ENCODE results near the gene HHAT. TPM values are rescaled to one million over a fixed set of nuclear protein-coding genes. Genes with fewer than 3 reads are reported as not detected.

Gene HHAT
- total and polyA plus RNA-seq, 4 donors, result 1.9 to 3.9 (median 2.6) TPM

GRCh38 chr1:210541680-210542358, 213.1 kb downstream of the HHAT start:
- no peak overlapping the region for H3K27ac ChIP-seq (ENCODE audit: low read depth in 1 of 2, low read length in 2 of 2)
- H3K4me1 ChIP-seq (ENCODE audit: control insufficient read depth in 1 of 2, insufficient read depth in 2 of 2, low read length in 2 of 2), result no peaks in the 10 kb centered on the region
- no peak overlapping the region for H3K4me3 ChIP-seq (ENCODE audit: low read length in 2 of 2)
- no peaks in the 10 kb centered on the region for H3K36me3 ChIP-seq (ENCODE audit: control insufficient read depth in 1 of 2, insufficient read depth in 2 of 2, low read length in 1 of 2)
- ATAC-seq (ENCODE audit: low FRiP score) (no peak), DNase-seq (no peak)
- intact Hi-C loops (cut with DNase I), result no loop called here
- WGBS, 2 donors, result 64 to 67% methylated on average over 6 of the region's 6 CpGs
- H3K27me3 ChIP-seq (ENCODE audit: control insufficient read depth in 1 of 2, insufficient read depth in 2 of 2, low read length in 1 of 2), result no peaks in the 10 kb centered on the region
- no peaks in the 10 kb centered on the region for H3K9me3 ChIP-seq (ENCODE audit: control insufficient read depth, low read length)

- Histone ChIP-seq H3K27me3 (ENCODE audit: control insufficient read depth in 1 of 2, insufficient read depth in 2 of 2, low read length in 1 of 2) (no peaks in the 10 kb centered on the region), H3K4me1 (ENCODE audit: control insufficient read depth in 1 of 2, insufficient read depth in 2 of 2, low read length in 2 of 2) (peaks cover 0 to 2% of the 10 kb centered on the region in 2 donors), H3K36me3 (ENCODE audit: control insufficient read depth in 1 of 2, insufficient read depth in 2 of 2, low read length in 1 of 2) (no peaks in the 10 kb centered on the region), H3K4me3 (ENCODE audit: low read length in 2 of 2) (no peak overlapping the region), H3K27ac (ENCODE audit: low read depth in 1 of 2, low read length in 2 of 2) (no peak overlapping the region), H3K9me3 (ENCODE audit: control insufficient read depth, low read length) (no peaks in the 10 kb centered on the region)
- DNase-seq (no peak), ATAC-seq (ENCODE audit: low FRiP score) (no peak)
- intact Hi-C loops (cut with DNase I), result no loop called here
- 90 to 93% methylated on average over 5 of the region's 5 CpGs for WGBS, 2 donors
Measured at GRCh38 chr1:210551899-210552298, 223.2 kb downstream of the HHAT start.

DNA sequence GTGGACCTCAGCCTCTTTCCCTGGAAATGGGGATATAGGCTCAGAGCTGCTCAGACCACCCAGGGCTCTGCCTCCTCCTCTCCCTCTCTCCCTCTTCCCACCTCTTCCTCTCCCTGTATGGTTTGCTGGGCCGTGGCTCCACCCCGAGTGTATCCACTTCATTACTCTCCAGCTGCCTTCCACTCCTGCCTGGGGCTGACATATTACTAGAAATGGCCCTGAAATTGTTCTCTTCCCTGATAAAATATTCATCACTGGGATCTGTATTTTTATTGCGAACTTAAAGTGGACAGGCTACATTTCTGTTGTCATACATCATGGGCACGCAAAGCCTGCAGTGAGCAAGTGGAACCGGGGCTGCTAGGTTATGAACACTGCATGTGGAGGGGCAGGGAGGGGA, 225.0 kb downstream of the HHAT start:
- ATAC-seq (ENCODE audit: low FRiP score), result no peak
- Histone ChIP-seq H3K4me1 (ENCODE audit: control insufficient read depth in 1 of 2, insufficient read depth in 2 of 2, low read length in 2 of 2) (peaks cover 2 to 3% of the 10 kb centered on the region in 2 donors), H3K36me3 (ENCODE audit: control insufficient read depth in 1 of 2, insufficient read depth in 2 of 2, low read length in 1 of 2) (no peaks in the 10 kb centered on the region), H3K4me3 (ENCODE audit: low read length in 2 of 2) (no peak overlapping the region), H3K9me3 (ENCODE audit: control insufficient read depth, low read length) (no peaks in the 10 kb centered on the region), H3K27ac (ENCODE audit: low read depth in 1 of 2, low read length in 2 of 2) (no peak overlapping the region), H3K27me3 (ENCODE audit: control insufficient read depth in 1 of 2, insufficient read depth in 2 of 2, low read length in 1 of 2) (no peaks in the 10 kb centered on the region)
- intact Hi-C loops (cut with DNase I), result no loop called here
- 60 to 62% methylated on average over 5 of the region's 5 CpGs for WGBS, 2 donors
- DNase-seq, result no peak

GRCh38 chr1:210554382-210554781, 225.7 kb downstream of the HHAT start:
- Histone ChIP-seq H3K27ac (ENCODE audit: low read depth in 1 of 2, low read length in 2 of 2) (no peak overlapping the region), H3K27me3 (ENCODE audit: control insufficient read depth in 1 of 2, insufficient read depth in 2 of 2, low read length in 1 of 2) (no peaks in the 10 kb centered on the region), H3K4me3 (ENCODE audit: low read length in 2 of 2) (no peak overlapping the region), H3K9me3 (ENCODE audit: control insufficient read depth, low read length) (no peaks in the 10 kb centered on the region), H3K4me1 (ENCODE audit: control insufficient read depth in 1 of 2, insufficient read depth in 2 of 2, low read length in 2 of 2) (peaks cover 0 to 3% of the 10 kb centered on the region in 2 donors), H3K36me3 (ENCODE audit: control insufficient read depth in 1 of 2, insufficient read depth in 2 of 2, low read length in 1 of 2) (no peaks in the 10 kb centered on the region)
- no peak for DNase-seq
- WGBS, 2 donors, result 93 to 96% methylated on average over 5 of the region's 5 CpGs
- intact Hi-C loops (cut with DNase I), result no loop called here
- ATAC-seq (ENCODE audit: low FRiP score), result no peak

GRCh38 chr1:210556475-210556874, 227.8 kb downstream of the HHAT start:
- no peak overlapping the region for H3K4me3 ChIP-seq (ENCODE audit: low read length in 2 of 2)
- H3K27ac ChIP-seq (ENCODE audit: low read depth in 1 of 2, low read length in 2 of 2), result no peak overlapping the region
- intact Hi-C loops (cut with DNase I), result no loop called here
- peaks cover 0 to 3% of the 10 kb centered on the region in 2 donors for H3K4me1 ChIP-seq (ENCODE audit: control insufficient read depth in 1 of 2, insufficient read depth in 2 of 2, low read length in 2 of 2)
- 91 to 94% methylated on average over 1 of the region's 1 CpG for WGBS, 2 donors
- DNase-seq (no peak), ATAC-seq (ENCODE audit: low FRiP score) (no peak)
- H3K36me3 ChIP-seq (ENCODE audit: control insufficient read depth in 1 of 2, insufficient read depth in 2 of 2, low read length in 1 of 2), result no peaks in the 10 kb centered on the region
- no peaks in the 10 kb centered on the region for H3K27me3 ChIP-seq (ENCODE audit: control insufficient read depth in 1 of 2, insufficient read depth in 2 of 2, low read length in 1 of 2)
- no peaks in the 10 kb centered on the region for H3K9me3 ChIP-seq (ENCODE audit: control insufficient read depth, low read length)

GRCh38 chr1:210557426-210558077, 228.8 kb downstream of the HHAT start:
- H3K4me1 ChIP-seq (ENCODE audit: control insufficient read depth in 1 of 2, insufficient read depth in 2 of 2, low read length in 2 of 2), result peaks cover 0 to 3% of the 10 kb centered on the region in 2 donors
- intact Hi-C loops (cut with DNase I), result no loop called here
- ATAC-seq (ENCODE audit: low FRiP score), result no peak
- no peak overlapping the region for H3K4me3 ChIP-seq (ENCODE audit: low read length in 2 of 2)
- WGBS, 2 donors, result 86 to 87% methylated on average over 7 of the region's 7 CpGs
- H3K36me3 ChIP-seq (ENCODE audit: control insufficient read depth in 1 of 2, insufficient read depth in 2 of 2, low read length in 1 of 2), result no peaks in the 10 kb centered on the region
- no peaks in the 10 kb centered on the region for H3K27me3 ChIP-seq (ENCODE audit: control insufficient read depth in 1 of 2, insufficient read depth in 2 of 2, low read length in 1 of 2)
- DNase-seq, result no peak
- no peak overlapping the region for H3K27ac ChIP-seq (ENCODE audit: low read depth in 1 of 2, low read length in 2 of 2)
- H3K9me3 ChIP-seq (ENCODE audit: control insufficient read depth, low read length), result no peaks in the 10 kb centered on the region

DNA sequence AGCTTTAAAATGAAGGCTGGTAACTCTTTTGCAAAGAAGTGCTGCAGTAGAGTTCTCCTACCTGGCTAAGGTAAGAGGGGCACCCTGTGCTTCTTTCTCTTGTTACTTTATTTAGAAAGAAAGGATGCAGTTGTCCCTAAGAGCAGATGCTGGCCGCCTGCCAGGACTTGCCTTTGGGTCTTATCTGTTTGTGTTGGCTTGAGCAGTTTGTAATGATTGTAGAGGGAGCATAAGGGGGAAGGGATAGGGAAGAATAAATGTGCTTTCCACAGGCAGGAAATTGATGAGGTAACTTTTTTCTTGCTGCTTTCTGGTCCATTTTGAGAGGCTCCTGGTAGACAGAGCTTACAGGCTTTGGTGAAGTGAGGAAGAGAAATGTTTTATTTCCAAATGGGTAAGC, 229.6 kb downstream of the HHAT start:
- Histone ChIP-seq H3K27me3 (ENCODE audit: control insufficient read depth in 1 of 2, insufficient read depth in 2 of 2, low read length in 1 of 2) (no peaks in the 10 kb centered on the region), H3K27ac (ENCODE audit: low read depth in 1 of 2, low read length in 2 of 2) (no peak overlapping the region), H3K4me1 (ENCODE audit: control insufficient read depth in 1 of 2, insufficient read depth in 2 of 2, low read length in 2 of 2) (peaks cover 0 to 3% of the 10 kb centered on the region in 2 donors), H3K9me3 (ENCODE audit: control insufficient read depth, low read length) (no peaks in the 10 kb centered on the region), H3K36me3 (ENCODE audit: control insufficient read depth in 1 of 2, insufficient read depth in 2 of 2, low read length in 1 of 2) (no peaks in the 10 kb centered on the region), H3K4me3 (ENCODE audit: low read length in 2 of 2) (no peak overlapping the region)
- DNase-seq, result no peak
- intact Hi-C loops (cut with DNase I), result no loop called here
- 0 to 1% methylated on average over 1 of the region's 1 CpG for WGBS, 2 donors
- ATAC-seq (ENCODE audit: low FRiP score), result no peak

GRCh38 chr1:210565306-210565705, 236.6 kb downstream of the HHAT start:
- intact Hi-C loops (cut with DNase I), result no loop called here
- no peaks in the 10 kb centered on the region for H3K9me3 ChIP-seq (ENCODE audit: control insufficient read depth, low read length)
- WGBS, 2 donors, result 9 to 21% methylated on average over 2 of the region's 2 CpGs

GRCh38 chr1:210568631-210569030, 239.9 kb downstream of the HHAT start:
- DNase-seq (no peak), ATAC-seq (ENCODE audit: low FRiP score) (no peak)
- Histone ChIP-seq H3K4me1 (ENCODE audit: control insufficient read depth in 1 of 2, insufficient read depth in 2 of 2, low read length in 2 of 2) (no peaks in the 10 kb centered on the region), H3K36me3 (ENCODE audit: control insufficient read depth in 1 of 2, insufficient read depth in 2 of 2, low read length in 1 of 2) (no peaks in the 10 kb centered on the region), H3K9me3 (ENCODE audit: control insufficient read depth, low read length) (no peaks in the 10 kb centered on the region), H3K27me3 (ENCODE audit: control insufficient read depth in 1 of 2, insufficient read depth in 2 of 2, low read length in 1 of 2) (no peaks in the 10 kb centered on the region), H3K27ac (ENCODE audit: low read depth in 1 of 2, low read length in 2 of 2) (no peak overlapping the region), H3K4me3 (ENCODE audit: low read length in 2 of 2) (no peak overlapping the region)
- intact Hi-C loops (cut with DNase I), result no loop called here

More at GRCh38 chr1:210565306-210565705, 236.6 kb downstream of the HHAT start:
- DNase-seq (no peak), ATAC-seq (ENCODE audit: low FRiP score) (no peak)
- H3K27me3 ChIP-seq (ENCODE audit: control insufficient read depth in 1 of 2, insufficient read depth in 2 of 2, low read length in 1 of 2), result no peaks in the 10 kb centered on the region
- H3K4me1 ChIP-seq (ENCODE audit: control insufficient read depth in 1 of 2, insufficient read depth in 2 of 2, low read length in 2 of 2), result no peaks in the 10 kb centered on the region
- H3K36me3 ChIP-seq (ENCODE audit: control insufficient read depth in 1 of 2, insufficient read depth in 2 of 2, low read length in 1 of 2), result no peaks in the 10 kb centered on the region
- no peak overlapping the region for H3K27ac ChIP-seq (ENCODE audit: low read depth in 1 of 2, low read length in 2 of 2)
- no peak overlapping the region for H3K4me3 ChIP-seq (ENCODE audit: low read length in 2 of 2)
